Liver (tissue), 9 donors: ENCODE results near the gene EARS2. TPM values are rescaled to one million over a fixed set of nuclear protein-coding genes. Genes with fewer than 3 reads are reported as not detected.
A peak's percentile ranks its signal among the peaks of the same experiment; 100 is the strongest.

Source experiments
- DNase-seq: peaks from one replicate; pipeline ENCODE4 v3.0.0-alpha.2; 2017; ENCODE audit warnings: low spot score
- H3K27ac ChIP-seq, 2 donors: one replicate each; pipeline ENCODE4 v1.7.0; 2013; ENCODE audit warnings: inconsistent platforms in 2 of 2, low read length in 2 of 2, control low read depth in 1 of 2, low read depth in 1 of 2, mild to moderate bottlenecking in 1 of 2
- H3K27me3 ChIP-seq, 4 donors: one replicate each; pipeline versions ENCODE4 v1.6.1 to v1.7.0; 2013; ENCODE audit warnings: low read length in 3 of 4, inconsistent platforms in 1 of 4, mild to moderate bottlenecking in 1 of 4, moderate library complexity in 1 of 4; ENCODE audit not compliant: control insufficient read depth in 4 of 4, insufficient read depth in 4 of 4
- H3K36me3 ChIP-seq, 4 donors: one replicate each; pipeline versions ENCODE4 v1.6.1 to v1.7.0; 2013; ENCODE audit warnings: low read length in 3 of 4, mild to moderate bottlenecking in 3 of 4, low read depth in 1 of 4, moderate library complexity in 1 of 4; ENCODE audit not compliant: control insufficient read depth in 4 of 4, insufficient read depth in 3 of 4
- H3K4me1 ChIP-seq, 4 donors: one replicate each; pipeline versions ENCODE4 v1.6.1 to v1.7.0; 2013; ENCODE audit warnings: low read length in 3 of 4, mild to moderate bottlenecking in 3 of 4, moderate library complexity in 1 of 4; ENCODE audit not compliant: control insufficient read depth in 4 of 4, insufficient read depth in 4 of 4
- H3K4me3 ChIP-seq, 3 donors: one replicate each; pipeline versions ENCODE4 v1.6.1 to v1.7.0; 2013; ENCODE audit warnings: low read length in 3 of 3, control low read depth in 1 of 3, low read depth in 1 of 3, mild to moderate bottlenecking in 1 of 3
- H3K9ac ChIP-seq, 2 donors: one replicate each; pipeline ENCODE4 v1.7.0; 2013; ENCODE audit warnings: low read length in 2 of 2, mild to moderate bottlenecking in 2 of 2, moderate library complexity in 2 of 2, control low read depth in 1 of 2, low read depth in 1 of 2
- H3K9me3 ChIP-seq, 4 donors: one replicate each; pipeline versions ENCODE4 v1.6.1 to v1.7.0; 2013; ENCODE audit warnings: low read length in 3 of 4; ENCODE audit not compliant: control insufficient read depth in 4 of 4
- EGR1 ChIP-seq, 2 donors: IDR thresholded peaks; 2 replicates each; pipeline ENCODE4 v1.6.1; 2016 to 2018; ENCODE audit warnings: antibody characterized with exemption in 2 of 2, low read depth in 2 of 2
- FOXA1 ChIP-seq: IDR thresholded peaks from 2 replicates; pipeline ENCODE4 v1.6.1; 2016; ENCODE audit warnings: antibody characterized with exemption
- FOXA2 ChIP-seq: IDR thresholded peaks from 2 replicates; pipeline ENCODE4 v1.6.1; 2016; ENCODE audit warnings: antibody characterized with exemption
- GABPA ChIP-seq, 2 donors: IDR thresholded peaks in 1 of 2; conservative IDR thresholded peaks in 1 of 2; 2 replicates each; pipeline ENCODE4 v1.6.1; 2016; ENCODE audit warnings: antibody characterized with exemption in 2 of 2, mild to moderate bottlenecking in 1 of 2, moderate library complexity in 1 of 2
- HNF4A ChIP-seq, 2 donors: conservative IDR thresholded peaks; 2 replicates each; pipeline ENCODE4 v1.6.1; 2016; ENCODE audit warnings: antibody characterized with exemption in 2 of 2, mild to moderate bottlenecking in 2 of 2
- HNF4G ChIP-seq: IDR thresholded peaks from 2 replicates; pipeline ENCODE4 v1.6.1; 2016; ENCODE audit warnings: antibody characterized with exemption
- NR2F2 ChIP-seq: IDR thresholded peaks from 2 replicates; pipeline ENCODE4 v1.6.1; 2016; ENCODE audit warnings: antibody characterized with exemption
- SP1 ChIP-seq: IDR thresholded peaks from 2 replicates; pipeline ENCODE4 v1.6.1; 2018; ENCODE audit warnings: antibody characterized with exemption, mild to moderate bottlenecking
- TAF1 ChIP-seq: conservative IDR thresholded peaks from 2 replicates; pipeline ENCODE4 v1.6.1; 2016; ENCODE audit warnings: antibody characterized with exemption, mild to moderate bottlenecking
- YY1 ChIP-seq: IDR thresholded peaks from 2 replicates; pipeline ENCODE4 v1.6.1; 2016; ENCODE audit warnings: antibody characterized with exemption, mild to moderate bottlenecking
- ZBTB33 ChIP-seq: IDR thresholded peaks from 2 replicates; pipeline ENCODE4 v1.6.1; 2016; ENCODE audit warnings: antibody characterized with exemption
- WGBS: extraction: QIAGEN DNeasy Blood & Tissue Kit; methylation state at CpG from one replicate; pipeline ENCODE4 v1.1.7; 2013; 5-methylcytosine and 5-hydroxymethylcytosine counted together
- polyA plus RNA-seq, 2 donors: library from polyadenylated mRNA; stranded (reverse) in 1 of 2; unstranded in 1 of 2; fragments of 200-250 nt in 1 of 2; fragments of >200 nt in 1 of 2; fragmentation: Nextera tagmentation in 1 of 2; extraction: Ambion mirVana in 1 of 2; gene quantifications; one replicate each; pipeline versions ENCODE4 v1.2.1 to v1.2.3, GENCODE V29; 2013 to 2015
- total RNA-seq, 2 donors: library from RNA; depleted of rRNA; stranded (reverse); fragments of >200 nt; gene quantifications; one replicate each; pipeline ENCODE4 v1.2.3, GENCODE V29; 2014
- TF ChIP-seq, protein P1 (sequence below): IDR thresholded peaks from 2 replicates; pipeline ENCODE4 v1.6.1; 2016; ENCODE audit warnings: antibody characterized with exemption
- TF ChIP-seq, protein P2 (sequence below): IDR thresholded peaks from 2 replicates; pipeline ENCODE4 v1.6.1; 2016; ENCODE audit warnings: antibody characterized with exemption
- TF ChIP-seq, protein P3 (sequence below): IDR thresholded peaks from 2 replicates; pipeline ENCODE4 v1.6.1; 2016; ENCODE audit warnings: antibody characterized with exemption, mild to moderate bottlenecking
- TF ChIP-seq, protein P4 (sequence below): fragments of 150-350 bp; IDR thresholded peaks from 2 replicates; pipeline ENCODE4 v1.5.1; 2017; ENCODE audit warnings: improper control_type of control experiment, low read depth, low read length; ENCODE audit not compliant: missing input control
- donor health status: healthy.
- donor health status: healthy.
- donor health status: healthy.
- donor health status: healthy.
- donor health status: healthy.

The EARS2 gene
- total and polyA plus RNA-seq, 4 donors: 11.6 to 31.0 (median 19.6) TPM

DNA sequence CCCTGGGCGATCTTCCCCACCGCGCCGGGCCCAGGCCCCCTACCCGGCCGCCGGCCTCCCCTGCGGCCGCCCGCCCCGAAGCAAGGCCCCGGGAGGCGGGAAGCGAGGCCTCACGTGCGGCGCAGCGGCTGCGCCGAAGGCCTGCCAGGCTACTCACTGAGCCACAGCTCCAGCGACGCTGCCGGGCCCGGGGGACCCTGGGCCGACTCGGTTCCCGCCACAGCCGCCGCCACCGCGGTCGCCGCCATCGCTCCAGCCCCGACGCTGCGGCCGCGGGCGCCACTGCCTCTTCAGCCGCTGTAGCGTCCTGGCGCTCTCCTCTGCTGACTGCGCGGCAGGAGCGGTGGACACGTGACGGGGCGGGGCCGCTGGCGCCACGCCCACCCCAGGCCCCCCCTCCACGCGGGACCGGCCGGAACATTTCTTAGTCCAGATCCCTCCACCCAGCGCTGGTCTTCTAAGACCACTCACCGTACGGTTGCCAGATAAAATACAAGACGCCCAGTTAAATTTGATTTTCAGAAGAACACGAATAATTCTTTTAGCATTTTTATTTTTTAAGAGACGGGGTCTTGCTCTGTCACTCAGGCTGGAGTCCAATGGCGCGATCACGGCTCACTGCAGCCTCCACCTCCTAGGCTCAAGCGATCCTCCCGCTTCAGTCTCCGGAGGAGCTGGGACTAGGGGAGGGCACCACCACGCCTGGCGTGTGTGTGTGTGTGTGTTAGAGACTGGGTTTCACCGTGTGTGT is 46.8 kb downstream of the EARS2 start, which contains the start of gene GGA2:
TSS of gene GGA2 (minus strand) at position 331 of the 751 bp plus-strand sequence. CDS start at position 248, 83 bp downstream.
- 2% methylated on average over 71 of the region's 71 CpGs for WGBS
- Histone ChIP-seq H3K9me3 (no peaks in the 10 kb centered on the region), H3K27ac (peak within 1 kb of the TSS; percentile 61 to 75), H3K36me3 (peaks cover 0 to 2% (median 0%) of the 10 kb centered on the region in 4 donors), H3K9ac (peak within 1 kb of the TSS; percentile 43 to 81), H3K4me3 (peak within 1 kb of the TSS; percentile 77 to 87 (median 79)), H3K27me3 (no peaks in the 10 kb centered on the region), H3K4me1 (peaks cover 7 to 15% (median 11%) of the 10 kb centered on the region in 4 donors)
- peak; percentile 86 for DNase-seq
- peak; percentile 34 for TF ChIP-seq YY1
- no peak for TF ChIP-seq GABPA (IDR thresholded peaks at IDR 0.05 in 1 of 2, conservative IDR thresholded peaks at IDR 0.05 in 1 of 2)

DNA sequence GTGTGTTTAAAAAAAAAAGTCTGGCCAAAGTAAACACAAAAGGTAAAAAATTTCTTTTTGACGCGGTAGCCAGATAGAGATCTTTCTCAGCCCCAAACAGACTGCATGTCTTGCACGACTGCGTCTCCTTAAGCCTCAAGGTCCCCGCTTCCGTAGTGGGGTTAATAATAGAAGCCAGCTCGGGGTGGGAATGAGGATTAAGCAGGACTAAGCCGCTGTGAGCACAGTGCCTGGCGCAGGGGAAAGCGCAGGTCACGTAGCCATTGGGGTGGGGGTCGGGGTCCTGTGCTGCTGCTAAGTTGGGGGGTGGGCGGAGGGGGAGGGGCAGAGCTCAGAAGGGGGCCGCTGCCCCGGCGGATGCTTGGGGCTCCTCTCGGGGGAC is 47.4 kb downstream of the EARS2 start:
- Histone ChIP-seq H3K36me3 (peaks cover 0 to 2% (median 0%) of the 10 kb centered on the region in 4 donors), H3K4me1 (peaks cover 8 to 17% (median 12%) of the 10 kb centered on the region in 4 donors)
- peak; percentile 41 for DNase-seq

More for the DNA sequence above, 47.4 kb downstream of the EARS2 start:
- Histone ChIP-seq H3K9me3 (no peaks in the 10 kb centered on the region), H3K4me3 (peak overlapping the region; percentile 77 to 87 (median 79)), H3K27me3 (no peaks in the 10 kb centered on the region), H3K27ac (peak overlapping the region; percentile 61 to 75), H3K9ac (peak overlapping the region; percentile 43 to 81)
- 1% methylated on average over 17 of the region's 17 CpGs for WGBS
- TF ChIP-seq FOXA1 (no peak), FOXA2 (no peak), ZBTB33 (no peak), GABPA (IDR thresholded peaks at IDR 0.05 in 1 of 2, conservative IDR thresholded peaks at IDR 0.05 in 1 of 2) (no peak), YY1 (no peak), HNF4G (no peak), EGR1 (IDR thresholded peaks at IDR 0.05; ENCODE audit: low read depth in 2 of 2) (no peak), HNF4A (conservative IDR thresholded peaks at IDR 0.05) (no peak), NR2F2 (no peak), TAF1 (no peak), SP1 (no peak)
- TF ChIP-seq, protein P1, sequence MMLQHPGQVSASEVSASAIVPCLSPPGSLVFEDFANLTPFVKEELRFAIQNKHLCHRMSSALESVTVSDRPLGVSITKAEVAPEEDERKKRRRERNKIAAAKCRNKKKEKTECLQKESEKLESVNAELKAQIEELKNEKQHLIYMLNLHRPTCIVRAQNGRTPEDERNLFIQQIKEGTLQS: no peak
- TF ChIP-seq, protein P2, sequence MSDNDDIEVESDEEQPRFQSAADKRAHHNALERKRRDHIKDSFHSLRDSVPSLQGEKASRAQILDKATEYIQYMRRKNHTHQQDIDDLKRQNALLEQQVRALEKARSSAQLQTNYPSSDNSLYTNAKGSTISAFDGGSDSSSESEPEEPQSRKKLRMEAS: no peak
- TF ChIP-seq, protein P3, sequence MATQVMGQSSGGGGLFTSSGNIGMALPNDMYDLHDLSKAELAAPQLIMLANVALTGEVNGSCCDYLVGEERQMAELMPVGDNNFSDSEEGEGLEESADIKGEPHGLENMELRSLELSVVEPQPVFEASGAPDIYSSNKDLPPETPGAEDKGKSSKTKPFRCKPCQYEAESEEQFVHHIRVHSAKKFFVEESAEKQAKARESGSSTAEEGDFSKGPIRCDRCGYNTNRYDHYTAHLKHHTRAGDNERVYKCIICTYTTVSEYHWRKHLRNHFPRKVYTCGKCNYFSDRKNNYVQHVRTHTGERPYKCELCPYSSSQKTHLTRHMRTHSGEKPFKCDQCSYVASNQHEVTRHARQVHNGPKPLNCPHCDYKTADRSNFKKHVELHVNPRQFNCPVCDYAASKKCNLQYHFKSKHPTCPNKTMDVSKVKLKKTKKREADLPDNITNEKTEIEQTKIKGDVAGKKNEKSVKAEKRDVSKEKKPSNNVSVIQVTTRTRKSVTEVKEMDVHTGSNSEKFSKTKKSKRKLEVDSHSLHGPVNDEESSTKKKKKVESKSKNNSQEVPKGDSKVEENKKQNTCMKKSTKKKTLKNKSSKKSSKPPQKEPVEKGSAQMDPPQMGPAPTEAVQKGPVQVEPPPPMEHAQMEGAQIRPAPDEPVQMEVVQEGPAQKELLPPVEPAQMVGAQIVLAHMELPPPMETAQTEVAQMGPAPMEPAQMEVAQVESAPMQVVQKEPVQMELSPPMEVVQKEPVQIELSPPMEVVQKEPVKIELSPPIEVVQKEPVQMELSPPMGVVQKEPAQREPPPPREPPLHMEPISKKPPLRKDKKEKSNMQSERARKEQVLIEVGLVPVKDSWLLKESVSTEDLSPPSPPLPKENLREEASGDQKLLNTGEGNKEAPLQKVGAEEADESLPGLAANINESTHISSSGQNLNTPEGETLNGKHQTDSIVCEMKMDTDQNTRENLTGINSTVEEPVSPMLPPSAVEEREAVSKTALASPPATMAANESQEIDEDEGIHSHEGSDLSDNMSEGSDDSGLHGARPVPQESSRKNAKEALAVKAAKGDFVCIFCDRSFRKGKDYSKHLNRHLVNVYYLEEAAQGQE: no peak
- TF ChIP-seq, protein P4, sequence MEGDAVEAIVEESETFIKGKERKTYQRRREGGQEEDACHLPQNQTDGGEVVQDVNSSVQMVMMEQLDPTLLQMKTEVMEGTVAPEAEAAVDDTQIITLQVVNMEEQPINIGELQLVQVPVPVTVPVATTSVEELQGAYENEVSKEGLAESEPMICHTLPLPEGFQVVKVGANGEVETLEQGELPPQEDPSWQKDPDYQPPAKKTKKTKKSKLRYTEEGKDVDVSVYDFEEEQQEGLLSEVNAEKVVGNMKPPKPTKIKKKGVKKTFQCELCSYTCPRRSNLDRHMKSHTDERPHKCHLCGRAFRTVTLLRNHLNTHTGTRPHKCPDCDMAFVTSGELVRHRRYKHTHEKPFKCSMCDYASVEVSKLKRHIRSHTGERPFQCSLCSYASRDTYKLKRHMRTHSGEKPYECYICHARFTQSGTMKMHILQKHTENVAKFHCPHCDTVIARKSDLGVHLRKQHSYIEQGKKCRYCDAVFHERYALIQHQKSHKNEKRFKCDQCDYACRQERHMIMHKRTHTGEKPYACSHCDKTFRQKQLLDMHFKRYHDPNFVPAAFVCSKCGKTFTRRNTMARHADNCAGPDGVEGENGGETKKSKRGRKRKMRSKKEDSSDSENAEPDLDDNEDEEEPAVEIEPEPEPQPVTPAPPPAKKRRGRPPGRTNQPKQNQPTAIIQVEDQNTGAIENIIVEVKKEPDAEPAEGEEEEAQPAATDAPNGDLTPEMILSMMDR: no peak
